H9 (cell line): ENCODE results near the gene SLC51B. TPM values are rescaled to one million over a fixed set of nuclear protein-coding genes. Genes with fewer than 3 reads are reported as not detected.

Source experiments
- DNase-seq: peaks from one replicate; pipeline ENCODE4 v3.0.0-alpha.2; 2017
- H2AFZ ChIP-seq: one replicate; pipeline ENCODE4 v1.6.1; 2013; ENCODE audit warnings: mild to moderate bottlenecking, low read length, control low read depth, moderate library complexity
- H2AK5ac ChIP-seq: 2 replicates; pipeline ENCODE4 v1.6.1; 2013; ENCODE audit warnings: low read length, control low read depth, mixed read lengths; ENCODE audit not compliant: insufficient read length
- H2BK120ac ChIP-seq: one replicate; pipeline ENCODE4 v1.6.1; 2013; ENCODE audit warnings: low read depth, mild to moderate bottlenecking, low read length, control low read depth, inconsistent platforms; ENCODE audit not compliant: poor library complexity, severe bottlenecking
- H2BK12ac ChIP-seq: 2 replicates; pipeline ENCODE4 v1.6.1; 2013; ENCODE audit warnings: low read length, control low read depth, mixed read lengths, low read depth; ENCODE audit not compliant: insufficient read length
- H2BK15ac ChIP-seq: 2 replicates; pipeline ENCODE4 v1.6.1; 2013; ENCODE audit warnings: low read depth, low read length, control low read depth
- H2BK20ac ChIP-seq: one replicate; pipeline ENCODE4 v1.6.1; 2013; ENCODE audit warnings: low read depth, mild to moderate bottlenecking, low read length, control low read depth, inconsistent platforms; ENCODE audit not compliant: poor library complexity, severe bottlenecking
- H2BK5ac ChIP-seq: 2 replicates; pipeline ENCODE4 v1.6.1; 2013; ENCODE audit warnings: low read length, control low read depth, mixed read lengths; ENCODE audit not compliant: insufficient read length
- H3K14ac ChIP-seq: 2 replicates; pipeline ENCODE4 v1.6.1; 2013; ENCODE audit warnings: low read length, control low read depth; ENCODE audit not compliant: insufficient read depth
- H3K18ac ChIP-seq: 2 replicates; pipeline ENCODE4 v1.6.1; 2013; ENCODE audit warnings: low read depth, mild to moderate bottlenecking, mixed read lengths, low read length, control low read depth; ENCODE audit not compliant: insufficient read length
- H3K23ac ChIP-seq: 2 replicates; pipeline ENCODE4 v1.6.1; 2013; ENCODE audit warnings: low read length, control low read depth, mixed read lengths, low read depth; ENCODE audit not compliant: insufficient read length
- H3K23me2 ChIP-seq: 2 replicates; pipeline ENCODE4 v1.6.1; 2013; ENCODE audit warnings: low read depth, mild to moderate bottlenecking, mixed read lengths, low read length, control low read depth; ENCODE audit not compliant: insufficient read length, poor library complexity, severe bottlenecking
- H3K27ac ChIP-seq: 2 replicates; pipeline ENCODE4 v1.5.1; 2013; ENCODE audit warnings: low read length, control low read depth, mixed read lengths, low read depth; ENCODE audit not compliant: insufficient read length
- H3K27me3 ChIP-seq: 2 replicates; pipeline ENCODE4 v1.6.1; 2013; ENCODE audit warnings: low read length, control low read depth, inconsistent platforms; ENCODE audit not compliant: insufficient read depth
- H3K4ac ChIP-seq: 2 replicates; pipeline ENCODE4 v1.6.1; 2013; ENCODE audit warnings: low read depth, mild to moderate bottlenecking, control low read depth, inconsistent platforms, low read length, moderate library complexity
- H3K4me1 ChIP-seq: 2 replicates; pipeline ENCODE4 v1.6.1; 2013; ENCODE audit warnings: low read length, control low read depth, inconsistent platforms; ENCODE audit not compliant: insufficient read depth
- H3K4me2 ChIP-seq: 2 replicates; pipeline ENCODE4 v1.6.1; 2013; ENCODE audit warnings: low read length, control low read depth, mixed read lengths; ENCODE audit not compliant: insufficient read length, insufficient read depth
- H3K56ac ChIP-seq: 2 replicates; pipeline ENCODE4 v1.6.1; 2013; ENCODE audit warnings: low read depth, mild to moderate bottlenecking, mixed read lengths, low read length, control low read depth; ENCODE audit not compliant: insufficient read length
- H3K79me1 ChIP-seq: 2 replicates; pipeline ENCODE4 v1.6.1; 2013; ENCODE audit warnings: low read depth, mild to moderate bottlenecking, moderate library complexity, low read length, control low read depth, inconsistent platforms; ENCODE audit not compliant: insufficient read depth, poor library complexity, severe bottlenecking
- H3K79me2 ChIP-seq: 2 replicates; pipeline ENCODE4 v1.6.1; 2013; ENCODE audit warnings: low read length, control low read depth, inconsistent platforms; ENCODE audit not compliant: insufficient read depth
- H3K9ac ChIP-seq: 2 replicates; pipeline ENCODE4 v1.6.1; 2013; ENCODE audit warnings: low read length, control low read depth, mixed read lengths; ENCODE audit not compliant: insufficient read length; ENCODE audit errors: extremely low read depth
- H3K9me3 ChIP-seq: one replicate; pipeline ENCODE4 v1.6.1; 2013; ENCODE audit warnings: low read depth, low read length, inconsistent platforms; ENCODE audit not compliant: control insufficient read depth
- H3T11ph ChIP-seq: one replicate; pipeline ENCODE4 v1.6.1; 2013; ENCODE audit warnings: mild to moderate bottlenecking, low read length, control low read depth, inconsistent platforms
- H4K20me1 ChIP-seq: one replicate; pipeline ENCODE4 v1.6.1; 2013; ENCODE audit not compliant: control insufficient read depth, insufficient read length, insufficient read depth
- H4K5ac ChIP-seq: 2 replicates; pipeline ENCODE4 v1.6.1; 2013; ENCODE audit warnings: low read depth, mild to moderate bottlenecking, mixed read lengths, low read length, control low read depth; ENCODE audit not compliant: insufficient read length
- H4K8ac ChIP-seq: replicated peaks from 2 replicates; pipeline ENCODE4 v1.6.1; 2013; ENCODE audit warnings: low read length, control low read depth, mixed read lengths, low read depth; ENCODE audit not compliant: insufficient read length
- H4K91ac ChIP-seq: 2 replicates; pipeline ENCODE4 v1.6.1; 2013; ENCODE audit warnings: low read depth, mild to moderate bottlenecking, moderate library complexity, mixed read lengths, low read length, control low read depth; ENCODE audit not compliant: insufficient read length
- H3K27ac Mint-ChIP-seq, 3 experiments: 2 replicates in 2 of 3; 3 replicates in 1 of 3; pipeline ENCODE4 v1.8.0; 2020 to 2021; ENCODE audit warnings: mixed read lengths in 3 of 3, mild to moderate bottlenecking in 1 of 3, moderate library complexity in 1 of 3
- H3K27me3 Mint-ChIP-seq: 2 replicates; pipeline ENCODE4 v1.8.0; 2021; ENCODE audit warnings: low read depth, mild to moderate bottlenecking, moderate library complexity, mixed read lengths
- H3K36me3 Mint-ChIP-seq, 3 experiments: 2 replicates in 2 of 3; 3 replicates in 1 of 3; pipeline ENCODE4 v1.8.0; 2020 to 2021; ENCODE audit warnings: low read depth in 3 of 3, mixed read lengths in 3 of 3; ENCODE audit not compliant: insufficient read depth in 1 of 3
- H3K4me1 Mint-ChIP-seq, 2 experiments: 2 replicates each; pipeline ENCODE4 v1.8.0; 2020; ENCODE audit warnings: mixed read lengths in 2 of 2
- H3K4me3 Mint-ChIP-seq, 2 experiments: 2 replicates in 1 of 2; 3 replicates in 1 of 2; pipeline ENCODE4 v1.8.0; 2020 to 2021; ENCODE audit warnings: mild to moderate bottlenecking in 2 of 2, mixed read lengths in 2 of 2, moderate library complexity in 1 of 2
- H3K9me3 Mint-ChIP-seq, 2 experiments: 2 replicates in 1 of 2; 3 replicates in 1 of 2; pipeline ENCODE4 v1.8.0; 2020; ENCODE audit warnings: mild to moderate bottlenecking in 2 of 2, mixed read lengths in 2 of 2, moderate library complexity in 1 of 2
- CTCF ChIP-seq: fragments of 200-600 bp; sonication (generic); conservative IDR thresholded peaks from 3 replicates; pipeline ENCODE4 v1.8.0; 2021; ENCODE audit warnings: antibody characterized with exemption, mild to moderate bottlenecking
- WGBS: extraction: QIAGEN DNeasy Blood & Tissue Kit; methylation state at CpG from one replicate; pipeline ENCODE4 v1.1.7; 2013; ENCODE audit warnings: missing lambda C conversion rate, low lambda C conversion rate, mixed read lengths; ENCODE audit not compliant: insufficient read length; ENCODE audit errors: extremely low coverage; 5-methylcytosine and 5-hydroxymethylcytosine counted together
- total RNA-seq: library from RNA; stranded (reverse); gene quantifications from 2 replicates; pipeline ENCODE4 v1.2.1, GENCODE V29; 2021

Gene SLC51B
- total RNA-seq, 1 experiment from 2014 or later: not detected

GRCh38 chr15:65029736-65030208, 15.4 kb upstream of the SLC51B start:
- no peak overlapping the region for H3K27ac ChIP-seq
- no peak overlapping the region for H4K5ac ChIP-seq
- no peaks in the 10 kb centered on the region; the same call in 1 of the 2 replicates for H3K4me1 ChIP-seq
- no peak overlapping the region for H4K8ac ChIP-seq
- no peak overlapping the region for H3K9ac ChIP-seq
- H3K4me2 ChIP-seq: peak overlapping the region; percentile 83
- no peaks in the 10 kb centered on the region for H3K27me3 ChIP-seq
- H3K23me2 ChIP-seq: no peaks in the 10 kb centered on the region
- H3K4ac ChIP-seq: no peak overlapping the region
- no peak overlapping the region for H2BK15ac ChIP-seq
- no peak overlapping the region for H2BK5ac ChIP-seq
- H3K4me1 Mint-ChIP-seq: peaks cover 17% of the 10 kb centered on the region in 2 experiments
- no peak for TF ChIP-seq CTCF
- peak overlapping the region; percentile 71 to 83; a peak in 4 of 5 replicates for H3K4me3 Mint-ChIP-seq
- no peak overlapping the region for H3T11ph ChIP-seq
- no peaks in the 10 kb centered on the region for H3K79me2 ChIP-seq
- no peaks in the 10 kb centered on the region for H3K9me3 ChIP-seq
- peaks cover 2 to 18% (median 17%) of the 10 kb centered on the region in 3 experiments; a peak in 5 of 7 replicates for H3K36me3 Mint-ChIP-seq
- no peak overlapping the region for H4K91ac ChIP-seq
- no peak overlapping the region for H2BK12ac ChIP-seq
- H2BK20ac ChIP-seq: no peak overlapping the region
- peaks cover 8% of the 10 kb centered on the region; the same call in 1 of the 2 replicates for H3K27me3 Mint-ChIP-seq
- no peaks in the 10 kb centered on the region for H3K9me3 Mint-ChIP-seq
- H4K20me1 ChIP-seq: no peaks in the 10 kb centered on the region
- no peak overlapping the region for H2BK120ac ChIP-seq
- DNase-seq: no peak
- no peak overlapping the region for H3K18ac ChIP-seq
- no peak overlapping the region for H2AFZ ChIP-seq
- H2AK5ac ChIP-seq: no peak overlapping the region
- H3K56ac ChIP-seq: no peak overlapping the region
- H3K27ac Mint-ChIP-seq: no peak overlapping the region
- H3K23ac ChIP-seq: no peak overlapping the region
- no peak overlapping the region for H3K14ac ChIP-seq
- WGBS: no CpG with 5 or more reads among the region's 12 CpGs
- no peaks in the 10 kb centered on the region for H3K79me1 ChIP-seq
